ENCODE data around the gene HADHA.
A peak's percentile ranks its signal among the peaks of the same experiment; 100 is the strongest.
"Not testable (repeated sequence)": the region's sequence is repeated elsewhere in the genome, so short reads cannot be mapped to it uniquely, and the experiment has no call there.

The HADHA gene

GRCh38 chr2:26172871-26173775 lies 71.3 kb downstream of the HADHA start, which contains the start of gene GAREM2:
Gene GAREM2, plus strand, starts transcription at chr2:26173088. Its CDS starts 133 bp downstream, at chr2:26173221.
- DNase-seq: no peak

- no peak for DNase-seq
These were observed 72.1 kb downstream of the HADHA start for GRCh38 chr2:26172189-26172870.

GRCh38 chr2:26170795-26171194 lies 73.6 kb downstream of the HADHA start:
- no peak for DNase-seq

- no peak for DNase-seq
These were observed 74.6 kb downstream of the HADHA start for GRCh38 chr2:26169681-26170414.

GRCh38 chr2:26169226-26169625 lies 75.2 kb downstream of the HADHA start:
- DNase-seq: no peak

GRCh38 chr2:26168785-26169184 lies 75.6 kb downstream of the HADHA start:
- DNase-seq: no peak

GRCh38 chr2:26166541-26166940 lies 77.9 kb downstream of the HADHA start:
- not testable (repeated sequence) for DNase-seq

GRCh38 chr2:26165403-26165802 lies 79.0 kb downstream of the HADHA start:
- no peak for DNase-seq

- DNase-seq: no peak
These were observed 79.7 kb downstream of the HADHA start for GRCh38 chr2:26164641-26165211.

GRCh38 chr2:26164231-26164630 lies 80.2 kb downstream of the HADHA start:
- DNase-seq: no peak

- no peak for DNase-seq
These were observed 81.5 kb downstream of the HADHA start for GRCh38 chr2:26162963-26163362.

- DNase-seq: no peak
These were observed 82.5 kb downstream of the HADHA start for GRCh38 chr2:26161926-26162325.

GRCh38 chr2:26157580-26157979 lies 86.9 kb downstream of the HADHA start:
- no peak for DNase-seq

GRCh38 chr2:26150243-26150642 lies 94.2 kb downstream of the HADHA start:
- no peak for DNase-seq

- DNase-seq: no peak
These were observed 95.9 kb downstream of the HADHA start for GRCh38 chr2:26148501-26148900.

- peak; percentile 72 for DNase-seq
These were observed 99.3 kb downstream of the HADHA start for GRCh38 chr2:26144953-26145680.

- DNase-seq: no peak
These were observed 100.4 kb downstream of the HADHA start for GRCh38 chr2:26144031-26144430.

GRCh38 chr2:26141145-26141769 lies 103.2 kb downstream of the HADHA start:
- DNase-seq: peak; percentile 12
